Muscle layer of colon (tissue), 2 donors: ENCODE measurements around the gene SACS.

Source experiments
- H3K27ac ChIP-seq: one replicate; pipeline ENCODE4 v1.7.0; 2013; ENCODE audit warnings: low read depth, mild to moderate bottlenecking, low read length, moderate library complexity
- H3K27me3 ChIP-seq, 2 donors: one replicate each; pipeline ENCODE4 v1.7.0; 2013; ENCODE audit warnings: low read length in 2 of 2, mild to moderate bottlenecking in 2 of 2; ENCODE audit not compliant: insufficient read depth in 2 of 2, control insufficient read depth in 1 of 2
- H3K36me3 ChIP-seq: one replicate; pipeline ENCODE4 v1.7.0; 2013; ENCODE audit warnings: mild to moderate bottlenecking, low read length; ENCODE audit not compliant: insufficient read depth
- H3K4me1 ChIP-seq: one replicate; pipeline ENCODE4 v1.7.0; 2013; ENCODE audit warnings: mild to moderate bottlenecking, low read length; ENCODE audit not compliant: insufficient read depth
- H3K4me3 ChIP-seq, 2 donors: one replicate each; pipeline ENCODE4 v1.7.0; 2013; ENCODE audit warnings: low read length in 2 of 2, low read depth in 1 of 2, mild to moderate bottlenecking in 1 of 2, moderate library complexity in 1 of 2
- H3K9ac ChIP-seq: one replicate; pipeline ENCODE4 v1.7.0; 2013; ENCODE audit warnings: low read length
- H3K9me3 ChIP-seq: one replicate; pipeline ENCODE4 v1.7.0; 2013; ENCODE audit warnings: mild to moderate bottlenecking, low read length
- donor health status: abdominal sarcoma.
- donor health status: Adenocarcinoma of cecum.

SACS gene

DNA sequence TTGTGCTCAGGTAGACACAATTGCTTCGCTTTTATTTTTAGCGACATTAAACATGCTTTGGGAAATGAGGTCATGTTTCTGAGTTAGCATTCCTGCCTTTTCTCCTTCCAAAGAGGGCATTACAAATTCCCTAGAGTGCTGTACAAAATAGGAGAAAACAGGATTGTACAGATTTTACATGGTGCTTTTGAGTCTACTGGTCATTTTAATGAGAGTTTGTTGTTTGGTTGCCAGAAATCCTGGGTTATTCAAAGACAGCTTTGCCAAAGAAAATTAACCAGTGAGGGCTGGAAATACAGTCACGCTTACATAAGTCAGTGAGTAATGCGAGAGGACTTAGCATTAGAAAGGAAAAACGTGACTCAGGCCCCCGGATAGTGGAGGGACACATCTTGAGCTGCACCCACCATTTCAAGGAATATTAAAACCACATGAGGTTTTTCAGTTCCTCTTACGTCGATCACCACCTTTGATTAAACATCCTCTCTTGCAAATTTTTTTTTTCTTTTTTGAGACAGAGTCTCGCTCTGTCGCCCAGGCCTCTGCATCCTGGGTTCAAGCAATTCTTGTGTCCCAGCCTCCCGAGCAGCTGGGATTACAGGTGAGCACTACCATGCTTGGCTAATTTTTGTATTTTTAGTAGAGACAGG, 55.4 kb downstream of the SACS start:
- Histone ChIP-seq H3K4me3 (no peak overlapping the region), H3K36me3 (no peaks in the 10 kb centered on the region), H3K9ac (no peak overlapping the region), H3K4me1 (peaks cover 17% of the 10 kb centered on the region), H3K9me3 (no peaks in the 10 kb centered on the region), H3K27ac (peak overlapping the region; percentile 60), H3K27me3 (no peaks in the 10 kb centered on the region)

DNA sequence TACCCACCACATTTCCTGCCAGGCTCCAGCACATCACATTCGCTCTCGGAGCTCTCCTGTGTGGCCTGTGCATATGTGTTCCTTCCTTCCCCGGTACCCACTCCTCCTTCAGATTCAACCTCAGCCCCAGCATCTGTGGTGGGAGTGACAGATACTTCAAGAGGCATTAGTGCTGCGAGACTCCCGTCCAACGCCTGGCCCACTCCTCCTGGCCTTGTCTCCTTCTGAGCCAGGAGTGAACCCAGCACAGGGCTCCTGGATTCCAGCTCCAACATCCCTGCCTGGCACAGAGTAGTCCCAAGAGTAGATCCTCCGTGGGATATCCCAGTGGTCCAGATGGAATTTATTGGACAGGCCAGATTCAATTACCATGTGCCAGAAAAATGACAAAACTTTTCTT, 55.9 kb downstream of the SACS start:
- Histone ChIP-seq H3K27me3 (no peaks in the 10 kb centered on the region), H3K36me3 (no peaks in the 10 kb centered on the region), H3K9ac (no peak overlapping the region), H3K9me3 (no peaks in the 10 kb centered on the region), H3K4me1 (peaks cover 19% of the 10 kb centered on the region), H3K27ac (peak overlapping the region; percentile 60), H3K4me3 (no peak overlapping the region)

DNA sequence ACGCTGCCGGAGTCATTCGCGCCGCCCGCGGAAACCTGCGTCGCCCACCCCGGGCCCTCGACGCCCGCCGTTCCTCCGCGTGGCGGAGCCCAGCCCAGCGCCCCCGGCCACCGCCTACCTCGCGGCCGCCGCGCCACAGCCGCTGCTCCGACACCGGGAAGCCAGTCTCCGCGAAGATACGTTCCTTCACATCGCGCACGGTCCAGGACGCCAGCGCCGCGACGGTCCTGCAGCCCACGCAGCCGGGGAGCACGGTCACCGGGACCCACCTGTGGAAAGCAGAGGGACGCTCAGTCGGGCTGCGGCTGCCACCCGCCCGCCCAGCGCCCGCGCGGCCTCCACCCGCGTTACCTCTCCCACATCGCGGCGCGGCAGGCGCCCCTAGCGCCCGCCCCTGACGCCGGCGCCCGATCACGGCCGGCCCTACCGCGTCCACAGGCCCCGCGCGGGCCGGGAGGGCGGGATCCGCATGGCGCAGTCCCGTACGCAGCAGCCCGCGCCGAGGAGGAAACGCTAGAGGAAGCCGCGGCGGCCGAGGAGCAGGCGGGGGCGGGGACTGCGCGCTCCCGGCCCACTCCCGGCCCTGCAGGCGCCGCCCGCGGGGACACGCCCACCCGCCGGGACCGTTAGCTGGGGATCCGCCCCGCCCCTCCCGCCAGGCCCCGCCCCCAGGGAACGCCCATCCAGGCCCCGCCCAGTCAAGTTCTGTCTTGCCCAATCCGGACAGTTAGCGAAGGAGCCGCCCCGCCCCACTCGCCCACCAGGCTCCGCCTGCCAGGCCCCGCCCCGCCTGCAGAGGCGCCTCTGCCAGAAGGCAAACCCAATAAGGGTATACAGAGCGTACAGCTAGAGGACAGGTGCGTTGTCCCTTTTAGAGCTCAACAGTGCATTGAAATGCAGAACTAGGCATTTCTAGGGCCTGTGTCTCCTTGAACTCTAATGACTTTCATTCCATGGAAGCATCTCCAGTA, 58.2 kb downstream of the SACS start:
- H3K4me3 ChIP-seq = peak overlapping the region; percentile 57 to 70
- H3K36me3 ChIP-seq = peaks cover 8% of the 10 kb centered on the region
- no peaks in the 10 kb centered on the region for H3K27me3 ChIP-seq
- H3K27ac ChIP-seq = peak overlapping the region; percentile 80
- peak overlapping the region; percentile 46 for H3K9ac ChIP-seq
- H3K9me3 ChIP-seq = no peaks in the 10 kb centered on the region
- H3K4me1 ChIP-seq = peaks cover 22% of the 10 kb centered on the region

DNA sequence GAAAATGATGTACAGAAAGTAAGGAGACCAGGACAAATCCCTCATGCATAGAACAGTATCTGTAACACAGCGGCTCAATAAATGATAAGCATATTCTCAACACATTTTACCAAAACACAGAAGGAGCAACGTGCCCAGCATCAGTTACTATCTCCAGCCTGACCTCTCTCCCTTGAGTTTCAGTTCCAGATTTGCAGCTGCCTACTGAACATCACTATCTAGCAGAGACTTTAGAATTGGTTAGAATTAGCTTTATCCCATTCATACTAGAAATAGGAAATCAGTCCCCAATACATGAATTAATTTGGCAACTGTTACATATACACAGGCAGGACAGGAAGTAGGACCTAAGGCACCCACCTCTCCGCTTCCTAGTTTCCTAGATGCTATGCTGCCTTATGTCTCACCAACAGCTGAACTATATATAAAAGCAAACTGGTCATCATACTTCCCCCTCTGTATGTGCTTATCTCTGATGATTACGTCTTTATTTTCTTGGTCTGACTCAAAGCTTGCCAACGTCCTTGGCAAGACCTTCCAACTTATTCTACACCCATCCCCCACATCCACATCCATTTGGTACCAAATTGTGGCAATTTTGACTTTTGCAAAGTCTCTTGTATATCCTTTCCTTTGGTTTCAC, 61.1 kb downstream of the SACS start:
- no peak overlapping the region for H3K4me3 ChIP-seq
- no peak overlapping the region for H3K27ac ChIP-seq
- no peaks in the 10 kb centered on the region for H3K9me3 ChIP-seq
- peaks cover 15% of the 10 kb centered on the region for H3K4me1 ChIP-seq
- H3K36me3 ChIP-seq = peaks cover 17% of the 10 kb centered on the region
- no peak overlapping the region for H3K9ac ChIP-seq
- no peaks in the 10 kb centered on the region for H3K27me3 ChIP-seq

DNA sequence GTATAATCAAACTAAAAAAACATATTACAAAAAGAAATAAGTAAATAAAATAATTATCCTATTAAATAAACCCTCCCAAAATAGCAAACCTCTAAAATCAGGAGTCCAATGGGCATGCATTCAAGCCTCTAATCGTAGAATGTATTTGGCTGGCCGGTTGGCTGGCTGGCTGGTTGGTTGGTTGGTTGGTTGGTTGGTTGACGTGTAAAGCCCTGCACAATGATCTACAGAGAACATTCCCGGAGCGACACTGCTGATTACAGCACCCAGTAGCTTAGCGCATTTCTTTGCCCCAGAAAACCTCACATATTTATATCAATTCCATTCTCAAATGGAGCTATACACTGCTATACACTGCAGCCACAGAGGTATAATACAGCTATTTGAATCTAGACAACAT, 65.6 kb downstream of the SACS start:
- no peak overlapping the region for H3K4me3 ChIP-seq
- no peak overlapping the region for H3K9ac ChIP-seq
- no peak overlapping the region for H3K27ac ChIP-seq
- no peaks in the 10 kb centered on the region for H3K9me3 ChIP-seq
- H3K27me3 ChIP-seq = no peaks in the 10 kb centered on the region
- peaks cover 5% of the 10 kb centered on the region for H3K4me1 ChIP-seq
- peaks cover 42% of the 10 kb centered on the region for H3K36me3 ChIP-seq

DNA sequence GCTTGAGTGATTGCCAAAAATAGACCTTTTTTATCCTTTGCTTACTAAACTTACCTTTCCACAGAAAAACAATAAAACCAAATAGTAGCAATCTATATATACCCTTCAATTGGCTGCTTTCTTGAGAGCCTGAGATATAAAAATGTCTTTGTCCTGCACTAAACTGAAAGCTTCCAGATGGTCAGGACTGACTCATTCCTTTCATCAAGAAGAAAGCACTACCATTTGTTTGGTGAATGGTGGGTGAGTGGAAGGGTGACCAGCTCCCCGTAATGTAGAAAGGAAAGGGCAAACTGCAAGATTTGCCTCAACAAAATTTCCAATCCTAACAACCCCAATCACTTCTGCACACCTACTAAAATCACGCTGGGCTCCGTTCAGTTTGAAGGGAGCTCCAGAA, 67.8 kb downstream of the SACS start:
- Histone ChIP-seq H3K9ac (no peak overlapping the region), H3K36me3 (peaks cover 38% of the 10 kb centered on the region), H3K27ac (no peak overlapping the region), H3K4me1 (no peaks in the 10 kb centered on the region), H3K27me3 (no peaks in the 10 kb centered on the region), H3K9me3 (no peaks in the 10 kb centered on the region), H3K4me3 (no peak overlapping the region)

DNA sequence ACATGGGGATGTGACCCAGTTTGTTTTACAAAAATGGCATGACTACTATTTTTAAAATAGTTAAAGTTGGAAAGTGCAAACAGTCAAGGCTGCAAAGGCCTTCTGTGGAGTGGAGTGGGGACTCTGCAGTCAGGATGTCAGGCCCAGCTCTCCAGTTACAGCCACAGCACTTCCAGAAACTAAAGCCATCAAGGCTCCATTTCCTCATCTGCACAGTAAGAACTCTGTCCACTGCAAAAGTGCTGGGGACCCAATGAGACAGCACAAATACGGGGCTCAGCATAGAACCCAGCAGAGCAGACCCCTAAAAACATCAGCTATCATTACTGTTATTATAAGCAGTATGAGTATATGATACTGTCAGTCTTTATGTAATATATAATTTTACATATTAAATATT, 73.6 kb downstream of the SACS start:
- Histone ChIP-seq H3K4me3 (no peak overlapping the region), H3K4me1 (no peaks in the 10 kb centered on the region), H3K27me3 (no peaks in the 10 kb centered on the region), H3K36me3 (peaks cover 22% of the 10 kb centered on the region), H3K9me3 (no peaks in the 10 kb centered on the region), H3K9ac (no peak overlapping the region), H3K27ac (no peak overlapping the region)

DNA sequence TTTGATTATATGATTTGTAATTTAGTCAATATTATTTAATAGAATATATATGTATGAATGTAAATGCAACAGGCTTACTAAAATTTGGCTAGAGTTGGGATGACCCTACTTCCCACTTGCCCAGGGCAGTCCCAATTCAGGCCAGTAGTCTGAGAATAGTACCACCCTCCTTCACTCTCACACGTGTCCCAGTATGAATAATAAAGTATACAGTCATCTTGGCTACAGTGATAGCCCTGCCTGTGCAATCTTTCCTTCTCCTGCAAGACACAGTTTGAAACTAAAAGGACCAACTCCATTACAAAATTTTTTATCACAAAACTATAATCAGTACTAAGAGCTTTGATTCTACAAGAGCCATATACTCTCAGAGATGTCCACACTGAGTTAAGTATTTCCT, 76.2 kb downstream of the SACS start:
- Histone ChIP-seq H3K9ac (no peak overlapping the region), H3K9me3 (no peaks in the 10 kb centered on the region), H3K4me1 (no peaks in the 10 kb centered on the region), H3K36me3 (peaks cover 22% of the 10 kb centered on the region), H3K27ac (no peak overlapping the region), H3K4me3 (no peak overlapping the region), H3K27me3 (no peaks in the 10 kb centered on the region)

DNA sequence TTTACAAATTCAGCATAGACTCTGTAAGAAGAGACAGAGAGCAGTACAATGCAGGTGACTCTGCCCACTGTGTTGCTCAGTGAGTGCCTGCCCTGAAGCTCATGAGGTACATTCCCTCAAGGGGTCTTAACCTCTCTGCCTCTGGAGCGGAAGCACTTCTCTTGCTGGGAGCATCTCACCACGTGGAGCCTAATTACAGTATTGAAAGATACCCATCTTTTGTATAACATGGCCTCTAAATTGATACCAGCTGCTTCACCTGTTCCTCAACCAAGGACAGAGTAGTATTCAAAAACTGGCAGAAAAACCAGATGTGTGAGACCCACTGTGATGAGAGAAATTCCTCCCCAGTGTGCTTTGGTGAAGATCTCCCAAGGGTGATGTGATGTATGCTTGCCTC, 77.1 kb downstream of the SACS start:
- H3K27ac ChIP-seq = no peak overlapping the region
- no peaks in the 10 kb centered on the region for H3K9me3 ChIP-seq
- no peak overlapping the region for H3K9ac ChIP-seq
- H3K4me3 ChIP-seq = no peak overlapping the region
- H3K36me3 ChIP-seq = peaks cover 22% of the 10 kb centered on the region
- H3K4me1 ChIP-seq = no peaks in the 10 kb centered on the region
- H3K27me3 ChIP-seq = no peaks in the 10 kb centered on the region

DNA sequence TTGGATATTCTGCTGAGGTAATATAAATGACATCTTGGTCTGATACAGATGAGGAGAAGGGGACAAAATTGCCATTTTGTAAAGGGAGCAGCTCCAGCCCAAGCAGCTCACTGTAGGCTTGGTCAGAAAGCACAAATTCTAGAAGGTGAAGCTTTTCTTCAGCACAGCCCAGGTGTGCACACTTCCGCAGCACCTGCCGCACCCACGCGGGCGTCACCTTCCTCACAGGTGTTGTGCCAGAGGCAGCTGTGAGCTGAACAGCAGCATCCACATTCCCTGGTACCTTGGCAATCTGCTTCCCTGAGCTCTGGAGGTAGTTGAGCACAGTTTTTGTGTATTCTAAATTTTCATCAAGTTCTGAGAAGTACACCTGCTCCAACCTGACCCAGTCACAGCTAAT, 79.0 kb downstream of the SACS start:
- H3K4me3 ChIP-seq = no peak overlapping the region
- no peak overlapping the region for H3K9ac ChIP-seq
- no peaks in the 10 kb centered on the region for H3K9me3 ChIP-seq
- no peaks in the 10 kb centered on the region for H3K4me1 ChIP-seq
- peaks cover 22% of the 10 kb centered on the region for H3K36me3 ChIP-seq
- no peaks in the 10 kb centered on the region for H3K27me3 ChIP-seq
- H3K27ac ChIP-seq = no peak overlapping the region

DNA sequence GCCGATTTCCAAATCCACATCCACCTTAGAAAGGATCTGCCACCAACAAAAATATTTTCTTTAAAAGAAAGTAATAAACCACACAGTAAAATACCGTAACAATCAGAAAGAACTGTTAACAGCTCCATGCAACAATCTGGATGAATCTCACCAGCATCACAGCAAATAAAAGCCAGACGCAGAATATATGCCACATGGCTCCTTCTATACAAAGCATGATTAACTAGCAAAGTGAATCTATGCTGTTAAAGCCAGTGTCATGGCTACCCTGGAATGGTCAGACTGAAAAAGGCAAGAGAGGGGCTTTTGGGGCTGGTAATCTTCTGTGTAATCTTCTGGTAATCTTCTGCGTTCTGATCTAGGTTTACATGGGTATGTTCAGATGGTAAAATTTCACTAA, 81.3 kb downstream of the SACS start:
- Histone ChIP-seq H3K27ac (no peak overlapping the region), H3K36me3 (peaks cover 25% of the 10 kb centered on the region), H3K4me3 (no peak overlapping the region), H3K27me3 (no peaks in the 10 kb centered on the region), H3K4me1 (peaks cover 9% of the 10 kb centered on the region), H3K9me3 (no peaks in the 10 kb centered on the region), H3K9ac (no peak overlapping the region)
